ENCODE measurements around the gene CD28. TPM values are rescaled to one million over a fixed set of nuclear protein-coding genes. Genes with fewer than 3 reads are reported as not detected.

The CD28 gene
- total and polyA plus RNA-seq, 10 of the 15 experiments (the other 5 are each of a cell fraction or from before 2014, with no cell fraction given) = 0.03 to 0.23 (median 0.04) TPM; not detected in 7

- TF ChIP-seq ZBTB4 (CRISPR knock-in tag; IDR thresholded peaks at IDR 0.05) = no peak
- TF ChIP-seq BCL3 (IDR thresholded peaks at IDR 0.05; ENCODE audit: borderline replicate concordance, insufficient read depth, low read depth, low read length, poor library complexity, severe bottlenecking) = no peak
- TF ChIP-seq SKIL (IDR thresholded peaks at IDR 0.05; ENCODE audit: low read depth, poor library complexity, severe bottlenecking) = peak; percentile 35
- TF ChIP-seq FOXM1 (IDR thresholded peaks at IDR 0.05; ENCODE audit: low read depth, low read length) = 0 out of 2 replicates have a peak, but pooled peaks have one; percentile 63
- TF ChIP-seq ZNF24 (IDR thresholded peaks at IDR 0.05) = no peak
- no peak for TF ChIP-seq SREBF1 (IDR thresholded peaks at IDR 0.05; ENCODE audit: low read length)
- no peak for TF ChIP-seq E4F1 (IDR thresholded peaks at IDR 0.05; ENCODE audit: borderline replicate concordance, partially characterized antibody)
- TF ChIP-seq CHD2 (IDR thresholded peaks at IDR 0.05; ENCODE audit: borderline replicate concordance, low read depth, low read length) = peak; percentile 80; the same call in 1 of the 2 replicates
- TF ChIP-seq REST (IDR thresholded peaks at IDR 0.05; ENCODE audit: low read depth, low read length) = no peak
- no peak for TF ChIP-seq CHD4 (IDR thresholded peaks at IDR 0.05)
- TF ChIP-seq POU2F2 (IDR thresholded peaks at IDR 0.05; ENCODE audit: borderline replicate concordance, low read depth, low read length) = peak; percentile 56; the same call in 1 of the 3 replicates
- no peak for TF ChIP-seq RELA (IDR thresholded peaks at IDR 0.05; ENCODE audit: borderline replicate concordance, partially characterized antibody)
- no peak for TF ChIP-seq NBN (IDR thresholded peaks at IDR 0.05)
- TF ChIP-seq ATF7 (IDR thresholded peaks at IDR 0.05; ENCODE audit: low read depth) = peak; percentile 74
- TF ChIP-seq RAD51 (IDR thresholded peaks at IDR 0.05) = peak; percentile 78; the same call in 1 of the 2 replicates
- TF ChIP-seq LARP7 (IDR thresholded peaks at IDR 0.05) = no peak
- TF ChIP-seq MYB (IDR thresholded peaks at IDR 0.05; ENCODE audit: borderline replicate concordance, low read depth, low read length) = no peak
- no peak for TF ChIP-seq SRF (IDR thresholded peaks at IDR 0.05; ENCODE audit: low read depth in 2 of 2, low read length in 2 of 2)
These were observed at the start of gene CD28 (continued) for GRCh38 chr2:203706403-203706802.

All from GM12878 (cell line).